Measurements from ENCODE around the gene WNT2.
"Not testable (repeated sequence)": the region's sequence is repeated elsewhere in the genome, so short reads cannot be mapped to it uniquely, and the experiment has no call there.

Gene WNT2

DNA sequence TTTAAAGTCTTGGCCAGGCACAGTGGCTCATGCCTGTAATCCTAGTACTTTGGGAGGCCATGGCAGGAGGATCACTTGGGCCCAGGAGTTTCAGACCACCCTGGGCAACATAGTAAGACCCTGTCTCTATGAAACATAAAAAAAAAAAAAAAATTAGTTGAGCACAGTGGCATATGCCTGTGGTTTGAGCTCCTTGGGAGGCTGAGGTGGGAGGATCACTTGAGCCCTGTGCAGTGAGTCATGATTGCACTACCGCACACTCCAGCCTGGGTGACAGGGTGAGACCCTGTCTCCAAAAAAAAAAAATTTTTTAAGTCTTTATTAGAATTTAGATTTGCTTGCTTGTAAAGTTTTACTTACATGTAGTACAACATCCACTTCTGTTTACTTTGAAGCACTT, 14.0 kb downstream of the WNT2 start:
- no peak for DNase-seq (ENCODE audit: low spot score)

DNA sequence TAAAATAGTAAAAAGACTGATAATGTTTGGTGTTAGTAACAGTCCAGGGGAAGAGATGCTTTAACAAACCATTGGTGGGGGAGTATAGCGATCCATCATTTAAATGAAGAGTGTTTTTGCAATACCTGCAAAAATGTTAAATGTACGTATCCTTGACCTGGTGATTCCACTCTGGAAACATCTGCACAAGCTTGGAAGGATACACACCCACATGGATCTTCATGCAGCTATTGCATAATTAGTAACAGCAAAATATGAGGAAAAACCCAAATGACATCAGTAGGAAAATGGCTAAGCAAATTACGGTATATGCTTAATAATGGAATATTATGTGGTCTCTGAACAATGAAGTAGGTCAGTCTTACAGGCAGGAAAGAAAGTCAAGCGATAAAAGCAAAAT, 20.5 kb downstream of the WNT2 start:
- DNase-seq (ENCODE audit: low spot score): no peak

DNA sequence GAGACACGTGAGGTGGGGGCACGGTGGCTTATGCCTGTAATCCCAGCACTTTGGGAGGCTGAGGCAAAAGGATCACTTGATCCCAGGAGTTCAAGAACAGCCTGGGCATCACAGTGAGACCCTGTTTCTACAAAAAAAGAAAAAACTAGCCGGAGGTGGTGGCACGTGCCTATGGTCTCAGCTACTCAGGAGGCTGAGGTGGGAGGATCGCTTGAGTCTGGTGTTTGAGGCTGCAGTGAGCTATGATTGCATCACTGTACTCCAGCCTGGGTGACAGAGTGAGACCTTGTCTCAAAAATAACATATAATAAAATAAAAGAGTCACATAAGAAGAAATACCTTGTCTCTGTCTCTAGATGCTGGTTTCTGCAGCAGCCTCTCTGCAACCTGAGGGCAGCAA, 22.4 kb downstream of the WNT2 start:
- DNase-seq (ENCODE audit: low spot score): not testable (repeated sequence)

DNA sequence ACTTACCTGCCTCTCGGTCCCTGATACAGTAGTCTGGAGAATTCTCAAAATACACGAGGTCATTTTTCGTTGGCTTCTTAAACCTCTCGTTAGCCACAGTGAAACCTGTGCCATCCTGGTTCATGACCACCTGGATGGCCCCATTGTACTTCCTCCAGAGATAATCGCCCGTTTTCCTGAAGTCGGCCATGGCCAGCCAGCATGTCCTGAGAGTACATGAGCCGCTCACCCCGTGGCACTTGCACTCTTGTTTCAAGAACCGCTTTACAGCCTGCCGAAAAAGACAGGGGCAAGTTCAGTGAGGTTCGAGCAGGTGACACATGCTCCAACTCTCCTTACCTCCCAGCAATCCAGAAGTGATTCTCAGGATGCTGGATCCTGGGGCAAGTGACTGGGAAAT, 25.3 kb downstream of the WNT2 start:
- no peak for DNase-seq (ENCODE audit: low spot score)

GRCh38 chr7:117296066-117296465, 26.8 kb downstream of the WNT2 start:
- DNase-seq (ENCODE audit: low spot score): no peak

- no peak for DNase-seq (ENCODE audit: low spot score)
Measured at GRCh38 chr7:117285826-117286225, 37.0 kb downstream of the WNT2 start.

- DNase-seq (ENCODE audit: low spot score): no peak
Measured at GRCh38 chr7:117284692-117285091, 38.2 kb downstream of the WNT2 start.

GRCh38 chr7:117283779-117284178, 39.1 kb downstream of the WNT2 start:
- DNase-seq (ENCODE audit: low spot score): no peak

DNA sequence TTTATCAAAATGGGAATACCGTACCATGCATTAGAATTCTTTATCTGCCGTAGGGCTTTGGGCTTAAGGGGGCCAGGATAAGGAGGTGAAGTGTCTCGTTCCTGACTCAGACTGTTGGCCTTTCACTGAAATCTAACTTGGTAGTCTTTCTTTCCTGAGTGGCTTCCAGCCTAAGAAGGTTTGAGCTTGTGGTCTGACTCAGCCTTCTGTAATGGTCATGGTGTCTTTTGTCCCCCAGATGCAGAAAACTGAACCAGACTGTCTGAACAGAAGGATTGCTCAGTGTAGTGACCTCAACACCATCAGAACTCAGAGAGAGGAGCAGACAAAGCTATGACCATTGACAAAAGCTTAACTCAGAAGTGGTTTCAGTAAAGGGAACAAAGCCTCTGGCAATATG, 39.5 kb downstream of the WNT2 start:
- DNase-seq (ENCODE audit: low spot score): no peak

- no peak for DNase-seq (ENCODE audit: low spot score)
Measured at GRCh38 chr7:117282239-117282812, 40.5 kb downstream of the WNT2 start.

GRCh38 chr7:117281562-117281961, 41.3 kb downstream of the WNT2 start:
- no peak for DNase-seq (ENCODE audit: low spot score)

- DNase-seq (ENCODE audit: low spot score): no peak
Measured at GRCh38 chr7:117279931-117280557, 42.8 kb downstream of the WNT2 start.

- DNase-seq (ENCODE audit: low spot score): no peak
Measured at GRCh38 chr7:117279203-117279602, 43.7 kb downstream of the WNT2 start.

GRCh38 chr7:117278040-117278439, 44.8 kb downstream of the WNT2 start:
- DNase-seq (ENCODE audit: low spot score): no peak

DNA sequence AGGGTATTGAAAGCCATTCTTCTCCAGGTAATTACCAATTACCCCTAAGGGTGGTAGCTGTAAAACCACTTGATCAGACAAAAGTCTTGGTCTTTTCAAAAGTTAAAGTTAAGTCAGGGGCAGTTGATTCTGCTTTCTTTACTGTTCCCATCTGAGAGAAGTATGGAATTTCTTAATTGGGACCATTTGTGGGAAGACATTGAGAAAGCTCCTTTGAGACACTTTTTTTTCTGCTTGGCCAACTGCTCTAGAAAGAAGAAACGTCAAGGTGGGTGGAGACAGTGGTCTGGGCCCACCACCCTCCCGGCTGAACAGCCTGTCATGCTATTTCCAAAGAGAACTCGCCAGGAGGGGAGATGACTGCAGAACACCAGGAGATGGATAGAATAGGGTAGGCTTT, 45.3 kb downstream of the WNT2 start:
- DNase-seq (ENCODE audit: low spot score): no peak

- no peak for DNase-seq (ENCODE audit: low spot score)
Measured at GRCh38 chr7:117274951-117275350, 47.9 kb downstream of the WNT2 start.

- DNase-seq (ENCODE audit: low spot score): no peak
Measured at GRCh38 chr7:117273814-117274225, 49.0 kb downstream of the WNT2 start.

GRCh38 chr7:117273325-117273724, 49.5 kb downstream of the WNT2 start:
- DNase-seq (ENCODE audit: low spot score): no peak

DNA sequence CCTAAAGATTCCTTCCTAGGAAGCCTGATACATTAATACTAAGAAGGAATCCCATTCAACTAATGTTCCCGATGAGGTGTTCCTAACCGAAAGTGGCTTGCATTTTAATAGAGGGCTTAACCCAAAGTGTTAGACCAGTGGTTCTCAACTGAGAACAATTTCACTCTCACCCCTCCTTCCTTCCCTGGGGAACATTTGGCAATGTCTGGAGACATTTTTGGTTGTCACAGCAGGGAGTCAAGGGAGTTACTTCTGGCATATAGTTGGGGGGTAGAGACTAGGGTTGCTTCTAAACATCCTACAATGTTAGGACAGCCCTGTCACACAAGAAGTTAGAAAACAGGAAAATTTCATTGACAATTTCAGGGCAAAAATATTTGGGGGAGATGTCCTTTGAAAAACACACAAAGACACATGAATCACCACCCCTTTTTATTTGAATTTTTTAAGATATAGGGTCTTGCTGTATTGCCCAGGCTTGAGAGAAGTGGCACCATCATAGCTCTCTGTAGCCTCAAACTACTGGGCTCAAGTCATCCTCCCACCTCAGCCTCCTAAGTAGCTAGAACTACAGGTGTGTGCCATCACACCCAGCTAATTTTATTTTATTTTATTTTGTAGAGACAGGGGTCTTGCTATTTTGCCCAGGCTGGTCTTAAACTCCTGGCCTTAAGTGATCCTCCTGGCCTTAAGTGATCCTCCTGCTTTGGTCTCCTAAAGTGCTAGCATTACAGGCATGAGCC, 50.7 kb downstream of the WNT2 start:
- DNase-seq (ENCODE audit: low spot score): no peak

DNA sequence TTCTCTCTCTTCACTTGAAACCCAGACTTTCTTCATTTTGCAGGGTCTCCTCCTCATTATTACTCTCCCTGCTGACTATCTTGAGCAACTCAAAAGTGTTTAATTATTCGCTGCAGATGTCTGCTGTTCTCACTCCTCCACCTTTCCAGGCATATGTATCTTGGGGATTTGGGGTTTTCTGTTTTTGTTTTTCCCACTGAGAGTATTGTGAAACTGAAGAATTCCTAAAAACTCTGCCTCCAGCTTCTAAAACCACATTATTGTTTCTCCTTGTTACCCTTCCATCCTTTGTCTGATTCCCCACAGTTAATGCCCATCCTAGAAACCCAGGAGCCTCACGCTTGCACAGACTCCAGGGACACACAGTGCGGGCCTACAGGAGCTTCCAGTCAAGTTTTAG, 51.3 kb downstream of the WNT2 start:
- no peak for DNase-seq (ENCODE audit: low spot score)

- no peak for DNase-seq (ENCODE audit: low spot score)
Measured at GRCh38 chr7:117270371-117270770, 52.5 kb downstream of the WNT2 start.

GRCh38 chr7:117269886-117270285, 53.0 kb downstream of the WNT2 start:
- DNase-seq (ENCODE audit: low spot score): no peak

GRCh38 chr7:117269417-117269816, 53.4 kb downstream of the WNT2 start:
- no peak for DNase-seq (ENCODE audit: low spot score)

DNA sequence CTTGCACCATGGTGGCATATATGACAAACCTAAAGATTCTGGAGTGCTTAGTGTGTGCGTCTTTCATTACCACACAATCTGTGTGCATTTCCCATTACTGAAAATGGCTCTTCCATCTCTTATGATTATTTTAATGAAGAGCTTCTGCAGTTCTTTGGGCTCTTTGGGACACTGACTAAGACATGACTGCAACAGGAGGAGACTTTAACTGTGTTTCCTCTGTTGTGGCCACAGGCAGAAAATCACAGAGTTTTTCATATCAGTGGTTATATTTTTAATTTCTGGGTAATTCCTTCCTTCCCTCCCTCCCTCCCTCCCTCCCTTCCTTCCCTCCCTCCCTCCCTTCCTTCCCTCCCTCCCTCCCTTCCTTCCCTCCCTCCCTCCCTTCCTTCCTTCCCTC, 58.1 kb downstream of the WNT2 start:
- no peak for DNase-seq (ENCODE audit: low spot score)

Measured in CD4-positive, alpha-beta T cell treated with Interleukin-6 at 100 ng/mL for 8 hours (primary cell).